Astrocyte of the spinal cord (primary cell): ENCODE measurements around the gene PLEKHA5.
"Not testable (repeated sequence)": the region's sequence is repeated elsewhere in the genome, so short reads cannot be mapped to it uniquely, and the experiment has no call there.

Experiments
- DNase-seq: peaks from one replicate; pipeline ENCODE4 v3.0.0; 2011; ENCODE audit warnings: low read depth, low spot score
- H3K4me3 ChIP-seq: 2 replicates; pipeline ENCODE4 v1.5.1; 2011; ENCODE audit warnings: low read depth, mild to moderate bottlenecking, low read length, moderate library complexity
- CTCF ChIP-seq: IDR thresholded peaks from 2 replicates; pipeline ENCODE4 v1.5.1; 2012; ENCODE audit warnings: low read depth, mild to moderate bottlenecking, low read length, inconsistent platforms
- in situ Hi-C: cut with HindIII; loops from 2 replicates; pipeline ENCODE4 v1.10.0; 2017; ENCODE audit warnings: low sequenced_read_pairs

PLEKHA5 gene

GRCh38 chr12:19129486-19130223 is at the start of gene PLEKHA5:
TSS of gene PLEKHA5 (plus strand) at chr12:19129733. CDS start at chr12:19129800, 67 bp downstream.
- H3K4me3 ChIP-seq: peak within 1 kb of the TSS; percentile 86
- peak; percentile 70 for DNase-seq
- in situ Hi-C loops: no loop called here
- no peak for TF ChIP-seq CTCF

- no peak for TF ChIP-seq CTCF
- DNase-seq: no peak
- in situ Hi-C loops: no loop called here
- H3K4me3 ChIP-seq: no peak overlapping the region
These were observed 48.6 kb upstream of the PLEKHA5 start for GRCh38 chr12:19080918-19081317.

- no peak overlapping the region for H3K4me3 ChIP-seq
- in situ Hi-C loops: no loop called here
- TF ChIP-seq CTCF: no peak
- DNase-seq: no peak
These were observed 47.1 kb upstream of the PLEKHA5 start for GRCh38 chr12:19082365-19082911.

- H3K4me3 ChIP-seq: no peak overlapping the region
- no peak for DNase-seq
- no peak for TF ChIP-seq CTCF
- in situ Hi-C loops: no loop called here
These were observed 45.0 kb upstream of the PLEKHA5 start for GRCh38 chr12:19084547-19084946.

GRCh38 chr12:19085090-19085489 is 44.4 kb upstream of the PLEKHA5 start:
- TF ChIP-seq CTCF: no peak
- no peak overlapping the region for H3K4me3 ChIP-seq
- in situ Hi-C loops: no loop called here
- DNase-seq: no peak

GRCh38 chr12:19088606-19089005 is 40.9 kb upstream of the PLEKHA5 start:
- TF ChIP-seq CTCF: no peak
- H3K4me3 ChIP-seq: no peak overlapping the region
- no peak for DNase-seq
- in situ Hi-C loops: no loop called here

- H3K4me3 ChIP-seq, in situ Hi-C loops, DNase-seq: not testable (repeated sequence)
These were observed 37.1 kb upstream of the PLEKHA5 start for GRCh38 chr12:19092482-19092881.
